ENCODE results near the gene CASQ1. TPM values are rescaled to one million over a fixed set of nuclear protein-coding genes. Genes with fewer than 3 reads are reported as not detected.

The CASQ1 gene
- total and polyA plus RNA-seq, 9 donors: 0.06 to 0.92 (median 0.43) TPM; not detected in 3

GRCh38 chr1:160207771-160208556, 17.6 kb downstream of the CASQ1 start:
- intact Hi-C loops (cut with DNase I): loop anchor here in 2 of 4 donors (5.0 kb wide), 1 partner anchor 106 kb away; no protein-coding TSS in a partner anchor
- Histone ChIP-seq H3K27me3 (no peaks in the 10 kb centered on the region), H3K27ac (no peak overlapping the region), H3K36me3 (no peaks in the 10 kb centered on the region), H3K9me3 (no peaks in the 10 kb centered on the region), H3K4me1 (ENCODE audit: insufficient read depth) (peaks cover 20% of the 10 kb centered on the region), H3K4me3 (no peak overlapping the region)
- DNase-seq: no peak
- 62 to 67% (median 66%) methylated on average over 9 of the region's 9 CpGs for WGBS, 3 donors
- TF ChIP-seq EP300 (IDR thresholded peaks at IDR 0.05) (no peak), CTCF (IDR thresholded peaks at IDR 0.05) (no peak), POLR2A (IDR thresholded peaks at IDR 0.05) (no peak)

GRCh38 chr1:160208557-160209320, 18.4 kb downstream of the CASQ1 start:
- TF ChIP-seq CTCF (IDR thresholded peaks at IDR 0.05) (no peak), EP300 (IDR thresholded peaks at IDR 0.05) (no peak), POLR2A (IDR thresholded peaks at IDR 0.05) (no peak)
- H3K36me3 ChIP-seq: no peaks in the 10 kb centered on the region
- 48 to 56% (median 48%) methylated on average over 6 of the region's 6 CpGs for WGBS, 3 donors
- H3K9me3 ChIP-seq: no peaks in the 10 kb centered on the region
- no peaks in the 10 kb centered on the region for H3K27me3 ChIP-seq
- intact Hi-C loops (cut with DNase I): loop anchor here in 2 of 4 donors (5.0 kb wide), 1 partner anchor 106 kb away; no protein-coding TSS in a partner anchor
- no peak overlapping the region for H3K4me3 ChIP-seq
- no peak overlapping the region for H3K27ac ChIP-seq
- H3K4me1 ChIP-seq (ENCODE audit: insufficient read depth): peaks cover 20% of the 10 kb centered on the region
- no peak for DNase-seq

GRCh38 chr1:160209321-160210046, 19.1 kb downstream of the CASQ1 start:
- Histone ChIP-seq H3K4me3 (no peak overlapping the region), H3K9me3 (no peaks in the 10 kb centered on the region), H3K4me1 (ENCODE audit: insufficient read depth) (peaks cover 20% of the 10 kb centered on the region), H3K27ac (no peak overlapping the region), H3K36me3 (no peaks in the 10 kb centered on the region), H3K27me3 (no peaks in the 10 kb centered on the region)
- intact Hi-C loops (cut with DNase I): loop anchor here in 2 of 4 donors (5.0 kb wide), 1 partner anchor 107 kb away; no protein-coding TSS in a partner anchor
- WGBS, 3 donors: 11 to 23% (median 13%) methylated on average over 7 of the region's 7 CpGs
- peak in 2 of 5 donors; percentile 19 to 59 for DNase-seq
- TF ChIP-seq POLR2A (IDR thresholded peaks at IDR 0.05) (no peak), CTCF (IDR thresholded peaks at IDR 0.05) (no peak), EP300 (IDR thresholded peaks at IDR 0.05) (no peak)

- no peak for TF ChIP-seq CTCF (IDR thresholded peaks at IDR 0.05)
- TF ChIP-seq EP300 (IDR thresholded peaks at IDR 0.05): no peak
- no peak for TF ChIP-seq POLR2A (IDR thresholded peaks at IDR 0.05)
- H3K36me3 ChIP-seq: no peaks in the 10 kb centered on the region
- H3K27ac ChIP-seq: no peak overlapping the region
- intact Hi-C loops (cut with DNase I): no loop called here
- H3K4me3 ChIP-seq: no peak overlapping the region
- H3K4me1 ChIP-seq (ENCODE audit: insufficient read depth): peaks cover 20% of the 10 kb centered on the region
- H3K9me3 ChIP-seq: no peaks in the 10 kb centered on the region
- DNase-seq: peak in 1 of 5 donors; percentile 38
- H3K27me3 ChIP-seq: no peaks in the 10 kb centered on the region
- WGBS, 3 donors: 48 to 69% (median 54%) methylated on average over 5 of the region's 5 CpGs
These were observed 20.2 kb downstream of the CASQ1 start for GRCh38 chr1:160210561-160210960.

Data from ovary (tissue), 9 donors.